NCI-H2171 treated with DMSO at 0.1 percent for 48 hours (cell line): ENCODE results near the gene MPZL2.
A peak's percentile ranks its signal among the peaks of the same experiment; 100 is the strongest.

Source experiments
- DNase-seq: peaks from one replicate; lab custom pipeline; 2025; lab: John Stamatoyannopoulos, UW

MPZL2 gene

GRCh38 chr11:118219732-118220131 is 44.4 kb downstream of the MPZL2 start:
- no peak for DNase-seq

- DNase-seq: no peak
Measured at GRCh38 chr11:118219244-118219643, 44.9 kb downstream of the MPZL2 start.

- DNase-seq: no peak
Measured at GRCh38 chr11:118217575-118217974, 46.5 kb downstream of the MPZL2 start.

- no peak for DNase-seq
Measured at GRCh38 chr11:118216621-118217481, 47.2 kb downstream of the MPZL2 start.

GRCh38 chr11:118215765-118216164 is 48.3 kb downstream of the MPZL2 start:
- DNase-seq: no peak

- DNase-seq: no peak
Measured at GRCh38 chr11:118215262-118215661, 48.8 kb downstream of the MPZL2 start.

- no peak for DNase-seq
Measured at GRCh38 chr11:118214210-118214914, 49.7 kb downstream of the MPZL2 start.

GRCh38 chr11:118213781-118214180 is 50.3 kb downstream of the MPZL2 start:
- DNase-seq: no peak

- DNase-seq: no peak
Measured at GRCh38 chr11:118213201-118213600, 50.9 kb downstream of the MPZL2 start.

- DNase-seq: no peak
Measured at GRCh38 chr11:118212781-118213191, 51.3 kb downstream of the MPZL2 start.

- no peak for DNase-seq
Measured at GRCh38 chr11:118212131-118212725, 51.9 kb downstream of the MPZL2 start.

GRCh38 chr11:118211006-118211405 is 53.1 kb downstream of the MPZL2 start:
- peak; percentile 2 for DNase-seq

GRCh38 chr11:118210323-118210722 is 53.8 kb downstream of the MPZL2 start:
- DNase-seq: no peak

GRCh38 chr11:118209033-118209432 is 55.1 kb downstream of the MPZL2 start:
- no peak for DNase-seq

GRCh38 chr11:118207079-118207478 is 57.0 kb downstream of the MPZL2 start:
- no peak for DNase-seq

- DNase-seq: no peak
Measured at GRCh38 chr11:118206391-118207031, 57.6 kb downstream of the MPZL2 start.

- no peak for DNase-seq
Measured at GRCh38 chr11:118205606-118206378, 58.3 kb downstream of the MPZL2 start.
